Measurements from ENCODE around the gene UBE2E2. TPM values are rescaled to one million over a fixed set of nuclear protein-coding genes. Genes with fewer than 3 reads are reported as not detected.

Gene UBE2E2
- 16.8 and 23.9 TPM in 2 replicates for total RNA-seq

GRCh38 chr3:23202921-23203707 lies at the start of gene UBE2E2:
UBE2E2 (plus strand) TSS chr3:23203327.

Small RNA genes within 50 kb of the gene (small RNA-seq; reads per million reads assigned to genes)
- not detected for gene AC121251.1 (ENCODE audit: low replicate concordance)
- gene RF00019 (ENCODE audit: low replicate concordance): not detected
- not detected for gene RNU6-788P (ENCODE audit: low replicate concordance)
- not detected for gene RNU6-922P (ENCODE audit: low replicate concordance)

All from placental pericyte (primary cell).